Neural cell (in vitro differentiated cells): ENCODE results near the gene CELF4. TPM values are rescaled to one million over a fixed set of nuclear protein-coding genes. Genes with fewer than 3 reads are reported as not detected.

Source experiments
- H2AFZ ChIP-seq: fragments of 200-600, 300-800 bp; sonication (generic), shearing (Covaris generic); 2 replicates; pipeline ENCODE4 v1.6.0; 2014; ENCODE audit warnings: low read depth, mild to moderate bottlenecking, antibody characterized with exemption, low read length, moderate library complexity
- H3F3A ChIP-seq: fragments of 200-600 bp; shearing (Covaris generic); 2 replicates; pipeline ENCODE4 v1.6.1; 2016; ENCODE audit warnings: mild to moderate bottlenecking, moderate library complexity, mixed read lengths, antibody characterized with exemption, low read length; ENCODE audit not compliant: insufficient read depth, poor library complexity, severe bottlenecking
- H3K27ac ChIP-seq: fragments of 200-600, 300-800 bp; sonication (generic), shearing (Covaris generic); 2 replicates; pipeline ENCODE4 v1.5.1; 2014; ENCODE audit warnings: mild to moderate bottlenecking, low read length, moderate library complexity
- H3K27me3 ChIP-seq: fragments of 300-800, 200-600 bp; sonication (generic), shearing (Covaris generic); 2 replicates; pipeline ENCODE4 v1.6.0; 2014; ENCODE audit warnings: mild to moderate bottlenecking, low read depth, low read length, moderate library complexity; ENCODE audit not compliant: insufficient read depth
- H3K36me3 ChIP-seq: fragments of 300-800, 200-600 bp; sonication (generic), shearing (Covaris generic); 2 replicates; pipeline ENCODE4 v1.5.1; 2014; ENCODE audit warnings: mild to moderate bottlenecking, antibody characterized with exemption, low read length, moderate library complexity; ENCODE audit not compliant: insufficient read depth
- H3K4me2 ChIP-seq: fragments of 300-800, 200-600 bp; sonication (generic), shearing (Covaris generic); 2 replicates; pipeline ENCODE4 v1.6.0; 2014; ENCODE audit warnings: mild to moderate bottlenecking, low read length
- H3K4me3 ChIP-seq: fragments of 300-800, 200-600 bp; sonication (generic), shearing (Covaris generic); 2 replicates; pipeline ENCODE4 v1.5.1; 2014; ENCODE audit warnings: mild to moderate bottlenecking, low read length, moderate library complexity
- H3K79me2 ChIP-seq: fragments of 200-600 bp; shearing (Covaris generic); replicated peaks from 2 replicates; pipeline ENCODE4 v1.6.0; 2014; ENCODE audit warnings: mild to moderate bottlenecking, low read length, moderate library complexity; ENCODE audit not compliant: insufficient read depth
- H3K9ac ChIP-seq: fragments of 300-800, 200-600 bp; sonication (generic), shearing (Covaris generic); 2 replicates; pipeline ENCODE4 v1.6.1; 2016; ENCODE audit warnings: mild to moderate bottlenecking, low read length, mixed read lengths
- H3K9me2 ChIP-seq: fragments of 200-600 bp; shearing (Covaris generic); 2 replicates; pipeline ENCODE4 v1.6.1; 2016; ENCODE audit warnings: mild to moderate bottlenecking, low read length, mixed read lengths; ENCODE audit not compliant: insufficient read depth
- H3K9me3 ChIP-seq: fragments of 200-600, 300-800 bp; sonication (generic), shearing (Covaris generic); 2 replicates; pipeline ENCODE4 v1.6.1; 2016; ENCODE audit warnings: mild to moderate bottlenecking, mixed run types, low read length, moderate library complexity, mixed read lengths
- H4K20me1 ChIP-seq: fragments of 200-600 bp; shearing (Covaris generic); 2 replicates; pipeline ENCODE4 v1.6.1; 2016; ENCODE audit warnings: mild to moderate bottlenecking, mixed run types; ENCODE audit not compliant: insufficient read depth
- EP300 ChIP-seq: fragments of 450-650 bp; conservative IDR thresholded peaks from 2 replicates; pipeline ENCODE4 v1.6.1; 2014; ENCODE audit warnings: antibody characterized with exemption, mild to moderate bottlenecking, moderate library complexity; ENCODE audit not compliant: poor library complexity, severe bottlenecking
- EZH2 ChIP-seq: fragments of 200-600, 300-800 bp; shearing (Covaris generic), sonication (generic); IDR thresholded peaks from 2 replicates; pipeline ENCODE4 v1.6.1; 2014; ENCODE audit warnings: antibody characterized with exemption, low read length, borderline replicate concordance, mild to moderate bottlenecking; ENCODE audit not compliant: insufficient read depth, poor library complexity, severe bottlenecking
- MXI1 ChIP-seq: fragments of 450-650 bp; conservative IDR thresholded peaks from 2 replicates; pipeline ENCODE4 v1.6.1; 2014; ENCODE audit warnings: antibody characterized with exemption, mild to moderate bottlenecking; ENCODE audit not compliant: poor library complexity, severe bottlenecking
- POLR2AphosphoS5 ChIP-seq: IDR thresholded peaks from 2 replicates; pipeline ENCODE4 v1.6.1; 2012
- RAD21 ChIP-seq: fragments of 450-650 bp; conservative IDR thresholded peaks from 2 replicates; pipeline ENCODE4 v1.6.1; 2014; ENCODE audit warnings: antibody characterized with exemption, mild to moderate bottlenecking, moderate library complexity
- REST ChIP-seq: IDR thresholded peaks from 2 replicates; pipeline ENCODE4 v1.6.1; 2012; ENCODE audit warnings: borderline replicate concordance
- SMC3 ChIP-seq: fragments of 450-650 bp; conservative IDR thresholded peaks from 2 replicates; pipeline ENCODE4 v1.6.1; 2014; ENCODE audit warnings: antibody characterized with exemption, mild to moderate bottlenecking, moderate library complexity; ENCODE audit not compliant: poor library complexity
- TAF1 ChIP-seq: IDR thresholded peaks from 2 replicates; pipeline ENCODE4 v1.6.1; 2012; ENCODE audit warnings: low read depth
- polyA plus RNA-seq: library from polyadenylated mRNA; depleted of rRNA; stranded (reverse); fragments of >200 nt; gene quantifications from 2 replicates; pipeline ENCODE4 v1.2.3, GENCODE V29; 2014
- TF ChIP-seq, protein P1 (sequence below): fragments of 450-650 bp; IDR thresholded peaks from 2 replicates; pipeline ENCODE4 v1.5.1; 2014; ENCODE audit warnings: antibody characterized with exemption, mild to moderate bottlenecking, moderate library complexity; ENCODE audit not compliant: poor library complexity, severe bottlenecking

CELF4 gene
- polyA plus RNA-seq, 1 donor from 2014 or later: 191 TPM

GRCh38 chr18:37305066-37305465 lies 260.5 kb downstream of the CELF4 start:
- Histone ChIP-seq H3K27ac (no peak overlapping the region), H4K20me1 (no peaks in the 10 kb centered on the region), H3K4me2 (no peak overlapping the region), H3K4me3 (no peak overlapping the region), H3K79me2 (no peaks in the 10 kb centered on the region), H3K9me3 (no peaks in the 10 kb centered on the region), H3K36me3 (no peaks in the 10 kb centered on the region), H3K27me3 (no peaks in the 10 kb centered on the region), H2AFZ (no peak overlapping the region), H3K9ac (no peak overlapping the region), H3K9me2 (no peaks in the 10 kb centered on the region), H3F3A (no peaks in the 10 kb centered on the region)
- TF ChIP-seq MXI1 (no peak), EZH2 (no peak), EP300 (no peak), SMC3 (no peak), RAD21 (no peak), TAF1 (no peak), REST (no peak)
- TF ChIP-seq, protein P1, sequence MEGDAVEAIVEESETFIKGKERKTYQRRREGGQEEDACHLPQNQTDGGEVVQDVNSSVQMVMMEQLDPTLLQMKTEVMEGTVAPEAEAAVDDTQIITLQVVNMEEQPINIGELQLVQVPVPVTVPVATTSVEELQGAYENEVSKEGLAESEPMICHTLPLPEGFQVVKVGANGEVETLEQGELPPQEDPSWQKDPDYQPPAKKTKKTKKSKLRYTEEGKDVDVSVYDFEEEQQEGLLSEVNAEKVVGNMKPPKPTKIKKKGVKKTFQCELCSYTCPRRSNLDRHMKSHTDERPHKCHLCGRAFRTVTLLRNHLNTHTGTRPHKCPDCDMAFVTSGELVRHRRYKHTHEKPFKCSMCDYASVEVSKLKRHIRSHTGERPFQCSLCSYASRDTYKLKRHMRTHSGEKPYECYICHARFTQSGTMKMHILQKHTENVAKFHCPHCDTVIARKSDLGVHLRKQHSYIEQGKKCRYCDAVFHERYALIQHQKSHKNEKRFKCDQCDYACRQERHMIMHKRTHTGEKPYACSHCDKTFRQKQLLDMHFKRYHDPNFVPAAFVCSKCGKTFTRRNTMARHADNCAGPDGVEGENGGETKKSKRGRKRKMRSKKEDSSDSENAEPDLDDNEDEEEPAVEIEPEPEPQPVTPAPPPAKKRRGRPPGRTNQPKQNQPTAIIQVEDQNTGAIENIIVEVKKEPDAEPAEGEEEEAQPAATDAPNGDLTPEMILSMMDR: no peak

DNA sequence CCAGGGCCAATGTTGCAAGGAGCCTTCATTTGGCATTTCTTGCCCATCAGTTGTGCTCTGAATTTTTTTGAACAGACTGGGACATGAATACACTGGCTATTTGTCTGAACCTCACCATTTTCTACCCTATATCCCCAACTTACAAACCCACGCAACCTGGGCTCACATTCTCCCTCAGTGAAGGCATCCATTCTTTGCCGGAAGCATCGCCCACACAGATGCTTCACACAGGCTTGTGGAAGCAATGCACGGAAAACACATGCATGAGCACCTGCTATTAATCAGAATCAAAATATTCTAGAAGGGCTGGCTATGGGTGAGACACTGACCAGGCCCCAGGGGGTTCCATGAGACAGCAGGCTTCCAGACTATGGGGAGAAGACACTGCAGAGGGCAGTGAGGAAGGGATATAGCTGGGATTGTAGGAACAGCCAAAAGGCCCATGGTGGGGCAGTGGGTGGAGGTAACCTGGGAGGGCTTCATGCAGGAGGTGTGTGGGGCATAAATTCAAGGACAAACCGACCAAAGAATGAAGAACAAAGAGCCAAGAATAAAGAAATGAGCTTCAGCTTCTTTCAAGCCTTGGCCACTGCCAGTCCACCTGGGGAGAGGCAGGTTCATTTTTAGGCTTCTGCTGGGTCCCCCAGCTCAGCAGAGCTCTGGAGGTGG lies 261.5 kb downstream of the CELF4 start:
- no peak for TF ChIP-seq EZH2
- TF ChIP-seq RAD21: no peak
- no peak for TF ChIP-seq POLR2AphosphoS5
- no peak for TF ChIP-seq TAF1
- no peak for TF ChIP-seq REST
- TF ChIP-seq EP300: no peak
- Histone ChIP-seq H3K4me3 (no peak overlapping the region), H3K9me3 (no peaks in the 10 kb centered on the region), H3K27me3 (no peaks in the 10 kb centered on the region), H3K36me3 (no peaks in the 10 kb centered on the region), H2AFZ (no peak overlapping the region), H3K9me2 (no peaks in the 10 kb centered on the region), H3F3A (no peaks in the 10 kb centered on the region), H3K27ac (no peak overlapping the region), H3K4me2 (no peak overlapping the region), H3K79me2 (no peaks in the 10 kb centered on the region), H4K20me1 (no peaks in the 10 kb centered on the region), H3K9ac (no peak overlapping the region)
